H9 (cell line): Measurements from ENCODE around the gene MXRA7. TPM values are rescaled to one million over a fixed set of nuclear protein-coding genes. Genes with fewer than 3 reads are reported as not detected.

ENCODE experiments used
- DNase-seq: peaks from one replicate; pipeline ENCODE4 v3.0.0-alpha.2; 2017
- H2AFZ ChIP-seq: one replicate; pipeline ENCODE4 v1.6.1; 2013; ENCODE audit warnings: mild to moderate bottlenecking, low read length, control low read depth, moderate library complexity
- H2AK5ac ChIP-seq: 2 replicates; pipeline ENCODE4 v1.6.1; 2013; ENCODE audit warnings: low read length, control low read depth, mixed read lengths; ENCODE audit not compliant: insufficient read length
- H2BK120ac ChIP-seq: one replicate; pipeline ENCODE4 v1.6.1; 2013; ENCODE audit warnings: low read depth, mild to moderate bottlenecking, low read length, control low read depth, inconsistent platforms; ENCODE audit not compliant: poor library complexity, severe bottlenecking
- H2BK12ac ChIP-seq: 2 replicates; pipeline ENCODE4 v1.6.1; 2013; ENCODE audit warnings: low read length, control low read depth, mixed read lengths, low read depth; ENCODE audit not compliant: insufficient read length
- H2BK15ac ChIP-seq: 2 replicates; pipeline ENCODE4 v1.6.1; 2013; ENCODE audit warnings: low read depth, low read length, control low read depth
- H2BK20ac ChIP-seq: one replicate; pipeline ENCODE4 v1.6.1; 2013; ENCODE audit warnings: low read depth, mild to moderate bottlenecking, low read length, control low read depth, inconsistent platforms; ENCODE audit not compliant: poor library complexity, severe bottlenecking
- H2BK5ac ChIP-seq: 2 replicates; pipeline ENCODE4 v1.6.1; 2013; ENCODE audit warnings: low read length, control low read depth, mixed read lengths; ENCODE audit not compliant: insufficient read length
- H3K14ac ChIP-seq: 2 replicates; pipeline ENCODE4 v1.6.1; 2013; ENCODE audit warnings: low read length, control low read depth; ENCODE audit not compliant: insufficient read depth
- H3K18ac ChIP-seq: 2 replicates; pipeline ENCODE4 v1.6.1; 2013; ENCODE audit warnings: low read depth, mild to moderate bottlenecking, mixed read lengths, low read length, control low read depth; ENCODE audit not compliant: insufficient read length
- H3K23ac ChIP-seq: 2 replicates; pipeline ENCODE4 v1.6.1; 2013; ENCODE audit warnings: low read length, control low read depth, mixed read lengths, low read depth; ENCODE audit not compliant: insufficient read length
- H3K23me2 ChIP-seq: 2 replicates; pipeline ENCODE4 v1.6.1; 2013; ENCODE audit warnings: low read depth, mild to moderate bottlenecking, mixed read lengths, low read length, control low read depth; ENCODE audit not compliant: insufficient read length, poor library complexity, severe bottlenecking
- H3K27ac ChIP-seq: 2 replicates; pipeline ENCODE4 v1.5.1; 2013; ENCODE audit warnings: low read length, control low read depth, mixed read lengths, low read depth; ENCODE audit not compliant: insufficient read length
- H3K27me3 ChIP-seq: 2 replicates; pipeline ENCODE4 v1.6.1; 2013; ENCODE audit warnings: low read length, control low read depth, inconsistent platforms; ENCODE audit not compliant: insufficient read depth
- H3K4ac ChIP-seq: 2 replicates; pipeline ENCODE4 v1.6.1; 2013; ENCODE audit warnings: low read depth, mild to moderate bottlenecking, control low read depth, inconsistent platforms, low read length, moderate library complexity
- H3K4me1 ChIP-seq: 2 replicates; pipeline ENCODE4 v1.6.1; 2013; ENCODE audit warnings: low read length, control low read depth, inconsistent platforms; ENCODE audit not compliant: insufficient read depth
- H3K4me2 ChIP-seq: 2 replicates; pipeline ENCODE4 v1.6.1; 2013; ENCODE audit warnings: low read length, control low read depth, mixed read lengths; ENCODE audit not compliant: insufficient read length, insufficient read depth
- H3K56ac ChIP-seq: 2 replicates; pipeline ENCODE4 v1.6.1; 2013; ENCODE audit warnings: low read depth, mild to moderate bottlenecking, mixed read lengths, low read length, control low read depth; ENCODE audit not compliant: insufficient read length
- H3K79me1 ChIP-seq: 2 replicates; pipeline ENCODE4 v1.6.1; 2013; ENCODE audit warnings: low read depth, mild to moderate bottlenecking, moderate library complexity, low read length, control low read depth, inconsistent platforms; ENCODE audit not compliant: insufficient read depth, poor library complexity, severe bottlenecking
- H3K79me2 ChIP-seq: 2 replicates; pipeline ENCODE4 v1.6.1; 2013; ENCODE audit warnings: low read length, control low read depth, inconsistent platforms; ENCODE audit not compliant: insufficient read depth
- H3K9ac ChIP-seq: 2 replicates; pipeline ENCODE4 v1.6.1; 2013; ENCODE audit warnings: low read length, control low read depth, mixed read lengths; ENCODE audit not compliant: insufficient read length; ENCODE audit errors: extremely low read depth
- H3K9me3 ChIP-seq: one replicate; pipeline ENCODE4 v1.6.1; 2013; ENCODE audit warnings: low read depth, low read length, inconsistent platforms; ENCODE audit not compliant: control insufficient read depth
- H3T11ph ChIP-seq: one replicate; pipeline ENCODE4 v1.6.1; 2013; ENCODE audit warnings: mild to moderate bottlenecking, low read length, control low read depth, inconsistent platforms
- H4K20me1 ChIP-seq: one replicate; pipeline ENCODE4 v1.6.1; 2013; ENCODE audit not compliant: control insufficient read depth, insufficient read length, insufficient read depth
- H4K5ac ChIP-seq: 2 replicates; pipeline ENCODE4 v1.6.1; 2013; ENCODE audit warnings: low read depth, mild to moderate bottlenecking, mixed read lengths, low read length, control low read depth; ENCODE audit not compliant: insufficient read length
- H4K8ac ChIP-seq: replicated peaks from 2 replicates; pipeline ENCODE4 v1.6.1; 2013; ENCODE audit warnings: low read length, control low read depth, mixed read lengths, low read depth; ENCODE audit not compliant: insufficient read length
- H4K91ac ChIP-seq: 2 replicates; pipeline ENCODE4 v1.6.1; 2013; ENCODE audit warnings: low read depth, mild to moderate bottlenecking, moderate library complexity, mixed read lengths, low read length, control low read depth; ENCODE audit not compliant: insufficient read length
- H3K27ac Mint-ChIP-seq, 3 experiments: 2 replicates in 2 of 3; 3 replicates in 1 of 3; pipeline ENCODE4 v1.8.0; 2020 to 2021; ENCODE audit warnings: mixed read lengths in 3 of 3, mild to moderate bottlenecking in 1 of 3, moderate library complexity in 1 of 3
- H3K27me3 Mint-ChIP-seq: 2 replicates; pipeline ENCODE4 v1.8.0; 2021; ENCODE audit warnings: low read depth, mild to moderate bottlenecking, moderate library complexity, mixed read lengths
- H3K36me3 Mint-ChIP-seq, 3 experiments: 2 replicates in 2 of 3; 3 replicates in 1 of 3; pipeline ENCODE4 v1.8.0; 2020 to 2021; ENCODE audit warnings: low read depth in 3 of 3, mixed read lengths in 3 of 3; ENCODE audit not compliant: insufficient read depth in 1 of 3
- H3K4me1 Mint-ChIP-seq, 2 experiments: 2 replicates each; pipeline ENCODE4 v1.8.0; 2020; ENCODE audit warnings: mixed read lengths in 2 of 2
- H3K4me3 Mint-ChIP-seq, 2 experiments: 2 replicates in 1 of 2; 3 replicates in 1 of 2; pipeline ENCODE4 v1.8.0; 2020 to 2021; ENCODE audit warnings: mild to moderate bottlenecking in 2 of 2, mixed read lengths in 2 of 2, moderate library complexity in 1 of 2
- H3K9me3 Mint-ChIP-seq, 2 experiments: 2 replicates in 1 of 2; 3 replicates in 1 of 2; pipeline ENCODE4 v1.8.0; 2020; ENCODE audit warnings: mild to moderate bottlenecking in 2 of 2, mixed read lengths in 2 of 2, moderate library complexity in 1 of 2
- WGBS: extraction: QIAGEN DNeasy Blood & Tissue Kit; methylation state at CpG from one replicate; pipeline ENCODE4 v1.1.7; 2013; ENCODE audit warnings: missing lambda C conversion rate, low lambda C conversion rate, mixed read lengths; ENCODE audit not compliant: insufficient read length; ENCODE audit errors: extremely low coverage; 5-methylcytosine and 5-hydroxymethylcytosine counted together
- total RNA-seq: library from RNA; stranded (reverse); gene quantifications from 2 replicates; pipeline ENCODE4 v1.2.1, GENCODE V29; 2021
- TF ChIP-seq, protein P1 (sequence below): fragments of 200-600 bp; sonication (generic); conservative IDR thresholded peaks from 3 replicates; pipeline ENCODE4 v1.8.0; 2021; ENCODE audit warnings: antibody characterized with exemption, mild to moderate bottlenecking

Gene MXRA7
- total RNA-seq, 1 experiment from 2014 or later = 28.2 TPM

DNA sequence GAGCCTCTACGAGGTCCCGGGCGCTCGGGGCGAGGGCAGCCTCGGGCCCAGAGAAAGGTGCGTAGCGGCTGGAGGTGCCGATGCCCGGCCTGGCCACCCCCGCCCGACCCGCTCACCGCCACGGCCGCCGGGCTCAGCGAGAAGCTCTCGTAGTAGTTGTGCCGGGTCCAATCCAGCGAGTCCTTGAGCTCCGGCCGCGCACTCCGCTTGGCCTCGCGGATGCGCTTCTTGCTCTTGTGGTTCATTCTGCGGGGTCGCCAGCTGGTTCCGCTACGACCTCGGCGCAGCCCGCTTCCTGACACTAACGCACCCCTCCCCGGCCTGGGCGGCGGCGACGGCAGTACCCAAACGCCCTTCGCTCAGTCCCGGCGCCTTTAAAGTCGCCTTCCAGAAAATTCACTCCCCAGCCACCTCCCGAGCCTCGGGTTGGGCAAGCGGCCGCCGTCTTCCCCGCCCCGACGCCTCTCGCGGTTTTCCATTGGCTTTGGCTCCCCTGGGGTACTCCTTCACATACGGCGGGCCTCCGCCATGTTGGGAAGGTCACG, 15.5 kb upstream of the MXRA7 start, which contains the start of gene JMJD6:
Gene JMJD6, minus strand, starts transcription at position 376 of the 545 bp plus-strand sequence. Its CDS starts 131 bp downstream, at position 245.
- no peak within 1 kb of the TSS for H3T11ph ChIP-seq
- peak within 1 kb of the TSS; percentile 57 for H3K27ac ChIP-seq
- H3K14ac ChIP-seq = peak within 1 kb of the TSS; percentile 99
- peaks cover 9% of the 10 kb centered on the region; the same call in 1 of the 2 replicates for H3K79me2 ChIP-seq
- H3K23ac ChIP-seq = no peak within 1 kb of the TSS
- peak within 1 kb of the TSS; percentile 32; the same call in 1 of the 2 replicates for H3K4ac ChIP-seq
- H3K18ac ChIP-seq = peak within 1 kb of the TSS; percentile 98
- WGBS = no CpG with 5 or more reads among the region's 60 CpGs
- peak within 1 kb of the TSS; percentile 94 for H3K4me2 ChIP-seq
- H3K4me1 ChIP-seq = no peaks in the 10 kb centered on the region
- no peak within 1 kb of the TSS for H4K5ac ChIP-seq
- H2BK20ac ChIP-seq = no peak within 1 kb of the TSS
- peaks cover 11% of the 10 kb centered on the region for H3K79me1 ChIP-seq
- no peak within 1 kb of the TSS for H2AFZ ChIP-seq
- H3K9ac ChIP-seq = peak within 1 kb of the TSS; percentile 95
- peak within 1 kb of the TSS; percentile 88 to 92 for H3K4me3 Mint-ChIP-seq
- DNase-seq = peak; percentile 99
- H2AK5ac ChIP-seq = no peak within 1 kb of the TSS
- H3K36me3 Mint-ChIP-seq = peaks cover 19 to 54% (median 41%) of the 10 kb centered on the region in 3 experiments; a peak in 6 of 7 replicates
- H3K4me1 Mint-ChIP-seq = peaks cover 14 to 15% of the 10 kb centered on the region in 2 experiments
- H2BK12ac ChIP-seq = no peak within 1 kb of the TSS
- H3K27ac Mint-ChIP-seq = peak within 1 kb of the TSS; percentile 65 to 94 (median 89); a peak in 6 of 7 replicates
- peak within 1 kb of the TSS; percentile 98 for H4K91ac ChIP-seq
- H3K27me3 ChIP-seq = no peaks in the 10 kb centered on the region
- H3K27me3 Mint-ChIP-seq = no peaks in the 10 kb centered on the region
- H4K8ac ChIP-seq = no peak within 1 kb of the TSS
- TF ChIP-seq, protein P1, sequence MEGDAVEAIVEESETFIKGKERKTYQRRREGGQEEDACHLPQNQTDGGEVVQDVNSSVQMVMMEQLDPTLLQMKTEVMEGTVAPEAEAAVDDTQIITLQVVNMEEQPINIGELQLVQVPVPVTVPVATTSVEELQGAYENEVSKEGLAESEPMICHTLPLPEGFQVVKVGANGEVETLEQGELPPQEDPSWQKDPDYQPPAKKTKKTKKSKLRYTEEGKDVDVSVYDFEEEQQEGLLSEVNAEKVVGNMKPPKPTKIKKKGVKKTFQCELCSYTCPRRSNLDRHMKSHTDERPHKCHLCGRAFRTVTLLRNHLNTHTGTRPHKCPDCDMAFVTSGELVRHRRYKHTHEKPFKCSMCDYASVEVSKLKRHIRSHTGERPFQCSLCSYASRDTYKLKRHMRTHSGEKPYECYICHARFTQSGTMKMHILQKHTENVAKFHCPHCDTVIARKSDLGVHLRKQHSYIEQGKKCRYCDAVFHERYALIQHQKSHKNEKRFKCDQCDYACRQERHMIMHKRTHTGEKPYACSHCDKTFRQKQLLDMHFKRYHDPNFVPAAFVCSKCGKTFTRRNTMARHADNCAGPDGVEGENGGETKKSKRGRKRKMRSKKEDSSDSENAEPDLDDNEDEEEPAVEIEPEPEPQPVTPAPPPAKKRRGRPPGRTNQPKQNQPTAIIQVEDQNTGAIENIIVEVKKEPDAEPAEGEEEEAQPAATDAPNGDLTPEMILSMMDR = no peak
- no peak within 1 kb of the TSS for H2BK15ac ChIP-seq
- peak within 1 kb of the TSS; percentile 31 for H2BK120ac ChIP-seq
- peak within 1 kb of the TSS; percentile 52 for H3K56ac ChIP-seq
- H3K9me3 ChIP-seq = no peaks in the 10 kb centered on the region
- H3K9me3 Mint-ChIP-seq = no peaks in the 10 kb centered on the region
- peak within 1 kb of the TSS; percentile 27 for H2BK5ac ChIP-seq
- H4K20me1 ChIP-seq = no peaks in the 10 kb centered on the region
- peaks cover 13% of the 10 kb centered on the region for H3K23me2 ChIP-seq
